ENCODE results near the gene FAM20C.
"Not testable (repeated sequence)": the region's sequence is repeated elsewhere in the genome, so short reads cannot be mapped to it uniquely, and the experiment has no call there.

FAM20C gene

GRCh38 chr7:255721-256361 lies 63.5 kb downstream of the FAM20C start:
- DNase-seq (ENCODE audit: low spot score), result no peak

DNA sequence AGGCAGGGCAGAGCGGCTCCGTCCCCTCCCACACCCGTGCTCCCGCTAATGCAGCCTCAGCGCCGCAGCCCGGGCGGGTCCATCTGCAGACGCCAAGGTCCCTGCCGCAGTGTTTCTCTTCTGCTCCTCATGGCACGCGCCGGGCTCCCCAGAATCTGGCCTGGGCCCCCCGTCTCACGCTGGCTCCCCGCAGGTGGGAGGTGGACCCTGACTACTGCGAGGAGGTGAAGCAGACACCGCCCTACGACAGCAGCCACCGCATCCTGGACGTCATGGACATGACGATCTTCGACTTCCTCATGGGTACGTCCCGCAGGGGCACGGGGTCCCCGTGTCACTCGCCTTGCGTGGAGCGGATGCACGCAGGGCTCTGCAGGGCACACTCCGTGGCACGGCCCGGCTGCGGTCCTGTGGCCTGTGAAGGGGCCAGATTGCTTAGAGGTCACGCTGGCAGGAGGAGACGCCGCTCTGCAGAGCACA lies 64.1 kb downstream of the FAM20C start:
- FAIRE-seq, result no peak
- DNase-seq (ENCODE audit: low spot score), result no peak

More at GRCh38 chr7:255721-256361, 63.5 kb downstream of the FAM20C start:
- FAIRE-seq, result no peak

- DNase-seq (ENCODE audit: low spot score) (no peak), FAIRE-seq (no peak)
These were observed 64.7 kb downstream of the FAM20C start for GRCh38 chr7:256981-257646.

- DNase-seq (ENCODE audit: low spot score) (no peak), FAIRE-seq (no peak)
These were observed 65.2 kb downstream of the FAM20C start for GRCh38 chr7:257647-257992.

GRCh38 chr7:258476-259190 lies 66.3 kb downstream of the FAM20C start:
- FAIRE-seq (no peak), DNase-seq (ENCODE audit: low spot score) (no peak)

- DNase-seq (ENCODE audit: low spot score), result no peak
- no peak for FAIRE-seq
These were observed 66.8 kb downstream of the FAM20C start for GRCh38 chr7:259191-259505.

- no peak for FAIRE-seq
- no peak for DNase-seq (ENCODE audit: low spot score)
These were observed 67.5 kb downstream of the FAM20C start for GRCh38 chr7:259751-260405.

GRCh38 chr7:260441-261281 lies 68.3 kb downstream of the FAM20C start:
- no peak for FAIRE-seq
- no peak for DNase-seq (ENCODE audit: low spot score)

DNA sequence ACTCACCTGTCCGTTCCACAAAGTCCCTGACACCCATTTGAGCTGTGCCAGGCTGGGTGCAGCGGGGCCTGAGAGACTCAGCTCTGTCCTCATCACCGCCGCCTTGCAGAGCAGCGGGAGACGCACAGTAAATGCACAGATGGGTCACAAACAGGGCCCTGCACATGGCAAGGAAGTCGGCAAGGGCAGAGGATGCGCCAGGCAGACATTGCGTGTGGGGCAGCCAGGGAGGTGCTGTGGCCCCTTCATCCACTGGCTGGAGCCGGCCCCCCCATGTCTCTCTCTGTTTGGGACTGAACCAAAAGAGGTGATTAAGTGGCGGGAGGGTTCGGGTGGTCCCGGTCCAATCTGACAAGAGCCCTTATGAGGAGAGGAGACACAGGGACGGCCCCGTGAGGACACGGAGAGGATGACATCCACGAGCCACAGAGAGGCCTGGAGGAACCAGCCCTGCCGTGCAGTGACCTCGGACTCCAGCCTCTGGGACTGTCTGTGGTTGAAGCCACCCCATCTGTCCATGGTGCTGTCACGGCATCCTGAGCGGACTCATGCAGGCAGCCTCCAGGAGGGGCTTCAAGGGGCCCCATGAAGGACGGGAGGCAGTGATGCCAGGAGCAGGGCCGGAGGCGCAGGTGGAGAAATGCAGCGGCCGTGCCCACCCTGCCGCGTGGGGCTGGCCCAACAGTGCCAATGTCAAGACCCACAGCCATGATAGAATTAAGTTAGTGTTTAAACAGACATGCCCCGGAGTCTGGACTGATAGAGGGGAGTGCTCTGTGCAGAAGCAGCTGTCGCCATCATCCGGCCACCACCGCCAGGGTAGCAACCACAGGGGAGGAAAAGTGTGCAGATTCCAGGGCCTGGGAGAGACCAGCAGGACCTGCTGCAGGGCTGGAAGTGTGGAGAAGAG lies 69.2 kb downstream of the FAM20C start:
- DNase-seq (ENCODE audit: low spot score) (no peak), FAIRE-seq (no peak)

DNA sequence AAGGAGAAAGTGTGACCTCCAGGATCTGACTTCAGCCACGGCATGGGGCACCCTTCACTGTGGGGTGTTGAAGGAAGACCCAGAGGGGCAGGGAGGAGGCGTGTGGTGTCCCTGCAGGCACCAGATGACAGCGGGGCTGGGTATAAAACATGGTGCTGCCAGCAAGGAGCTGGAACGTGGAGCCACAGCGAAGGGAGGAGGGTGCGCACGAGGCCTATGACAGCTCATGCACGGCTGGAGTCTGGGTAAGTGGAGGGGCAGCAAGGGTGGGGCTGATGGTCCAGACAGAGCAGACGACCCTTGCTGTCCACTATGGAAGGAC lies 69.8 kb downstream of the FAM20C start:
- no peak for DNase-seq (ENCODE audit: low spot score)
- no peak for FAIRE-seq

GRCh38 chr7:262631-263311 lies 70.4 kb downstream of the FAM20C start:
- FAIRE-seq; DNase-seq (ENCODE audit: low spot score): not testable (repeated sequence)

- DNase-seq (ENCODE audit: low spot score); FAIRE-seq: not testable (repeated sequence)
These were observed 71.3 kb downstream of the FAM20C start for GRCh38 chr7:263483-264351.

DNA sequence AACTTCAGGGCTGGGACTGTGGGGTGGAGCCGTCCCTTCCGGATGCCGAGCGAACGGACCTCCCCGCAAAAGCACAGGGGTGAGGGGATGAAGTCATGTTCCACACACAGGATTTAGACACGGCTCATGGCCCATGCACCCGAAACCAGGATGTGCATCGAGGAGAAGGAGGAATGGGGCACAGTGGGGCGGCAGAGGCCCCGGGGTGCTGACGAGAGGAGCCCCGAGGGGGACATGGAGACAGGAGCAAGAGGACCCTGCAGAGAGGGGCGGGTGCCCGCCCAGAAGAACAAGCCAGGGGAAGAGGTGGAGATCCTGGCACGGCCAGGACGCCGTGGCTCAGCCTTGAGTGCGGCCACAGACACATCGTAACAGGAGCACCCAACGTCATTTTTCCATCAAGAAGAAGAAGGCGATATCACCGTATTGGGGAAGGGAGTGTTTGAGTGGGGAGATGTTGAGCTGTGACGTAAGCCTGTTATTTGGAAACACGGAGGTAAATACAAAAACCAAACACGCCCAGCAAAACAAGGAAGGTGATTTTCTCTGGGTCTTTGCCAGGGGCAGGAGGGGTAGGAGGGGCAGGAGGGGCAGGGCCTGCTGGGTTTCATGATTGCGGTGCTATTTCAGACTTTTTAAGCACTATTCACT lies 72.3 kb downstream of the FAM20C start:
- DNase-seq (ENCODE audit: low spot score), result no peak
- no peak for FAIRE-seq

DNA sequence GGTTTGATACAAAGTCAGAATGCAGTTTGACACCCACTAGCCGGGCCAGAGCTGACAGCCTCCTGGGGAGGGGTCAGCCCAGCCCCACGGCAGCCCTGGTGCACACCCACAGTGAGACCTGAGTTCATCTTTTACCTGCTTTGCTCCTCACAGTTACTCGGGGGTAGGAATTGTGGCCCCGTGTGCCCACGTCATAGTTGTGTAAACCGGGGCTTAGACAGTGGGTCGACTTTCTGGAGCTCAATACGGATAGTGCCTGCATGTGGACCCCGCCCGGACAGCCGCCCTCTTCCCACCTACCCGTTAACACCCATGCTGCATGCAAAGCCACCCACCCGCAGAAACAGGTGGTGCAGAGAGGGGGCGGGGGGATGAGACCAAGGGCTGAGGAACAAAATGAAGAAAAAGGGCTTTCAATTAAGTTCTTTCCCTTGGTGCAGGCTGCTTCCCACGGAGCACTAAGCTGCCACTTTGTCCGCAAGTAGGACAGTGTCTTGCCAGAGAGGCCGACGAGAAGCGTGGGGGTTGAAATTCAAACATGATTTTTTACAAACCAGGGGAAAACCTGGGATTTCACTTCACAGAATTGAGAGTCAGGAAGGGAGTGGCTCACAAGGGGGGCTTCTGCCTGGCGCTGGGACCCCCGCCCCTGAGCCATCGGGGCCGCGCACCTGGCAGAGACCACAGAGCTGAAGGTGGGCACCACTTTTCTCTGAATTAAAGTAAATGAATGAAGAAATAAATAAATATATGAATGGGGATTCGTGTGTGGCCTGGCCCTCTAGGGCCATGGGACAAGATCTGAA lies 73.0 kb downstream of the FAM20C start:
- FAIRE-seq (no peak), DNase-seq (ENCODE audit: low spot score) (no peak)

DNA sequence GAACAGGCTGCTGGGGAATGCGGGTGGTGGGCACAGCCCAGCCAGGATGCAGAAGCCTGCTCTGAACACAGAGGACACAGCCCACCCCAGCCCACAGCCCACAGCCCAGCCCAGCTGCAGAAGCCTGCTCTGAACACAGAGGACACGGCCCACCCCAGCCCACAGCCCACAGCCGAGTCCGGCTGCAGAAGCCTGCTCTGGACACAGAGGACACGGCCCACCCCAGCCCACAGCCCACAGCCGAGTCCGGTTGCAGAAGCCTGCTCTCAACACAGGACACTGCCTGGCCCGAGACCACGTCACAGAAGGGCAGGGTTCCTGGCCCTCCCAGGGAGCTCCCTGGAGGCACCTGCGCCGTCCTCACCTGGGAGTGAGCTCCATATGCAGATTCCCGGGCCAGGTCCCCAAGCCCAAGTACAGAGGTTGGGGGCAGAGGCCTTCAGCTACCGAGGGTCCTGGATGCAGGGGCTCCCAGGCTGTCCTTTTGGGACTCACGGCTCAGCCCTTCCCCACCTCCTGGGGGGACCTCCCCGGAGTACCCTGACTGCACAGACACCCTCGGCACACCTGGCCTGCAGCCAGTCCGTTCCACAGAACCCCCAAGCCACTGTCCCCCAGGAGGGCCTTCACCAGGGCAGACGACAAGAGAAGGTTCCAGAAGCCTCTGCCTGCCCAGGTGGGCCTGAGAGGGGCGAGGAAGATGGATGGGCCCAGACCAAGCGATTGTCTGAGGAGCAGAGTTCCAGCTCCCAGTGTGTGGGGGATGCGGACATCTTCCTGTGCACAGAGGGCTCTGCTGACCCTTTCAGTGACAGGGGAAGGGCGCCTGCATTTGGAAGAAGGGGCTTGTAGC lies 73.9 kb downstream of the FAM20C start:
- DNase-seq (ENCODE audit: low spot score) (no peak), FAIRE-seq (no peak)

All from RCC 7860 (cell line).